RPMI8226 (cell line): ENCODE measurements around the gene TRIO.
A peak's percentile ranks its signal among the peaks of the same experiment; 100 is the strongest.
"Not testable (repeated sequence)": the region's sequence is repeated elsewhere in the genome, so short reads cannot be mapped to it uniquely, and the experiment has no call there.

ENCODE experiments used
- DNase-seq: peaks from one replicate; pipeline ENCODE4 v3.0.0-alpha.2; 2015

The TRIO gene

GRCh38 chr5:14142827-14143545 lies at the start of gene TRIO:
Gene TRIO (plus strand): TSS chr5:14143342. CDS start chr5:14143726, 384 bp downstream.
- DNase-seq, result peak; percentile 83

GRCh38 chr5:14097380-14097779 lies 45.8 kb upstream of the TRIO start:
- not testable (repeated sequence) for DNase-seq

- DNase-seq, result no peak
Observed at GRCh38 chr5:14097998-14098471, 45.1 kb upstream of the TRIO start.

- DNase-seq, result no peak
Observed at GRCh38 chr5:14100281-14100680, 42.9 kb upstream of the TRIO start.

GRCh38 chr5:14101922-14102321 lies 41.2 kb upstream of the TRIO start:
- no peak for DNase-seq

- DNase-seq, result no peak
Observed at GRCh38 chr5:14102666-14103065, 40.5 kb upstream of the TRIO start.

- DNase-seq, result no peak
Observed at GRCh38 chr5:14105718-14106410, 37.3 kb upstream of the TRIO start.

- DNase-seq, result no peak
Observed at GRCh38 chr5:14107536-14107935, 35.6 kb upstream of the TRIO start.

GRCh38 chr5:14108170-14108996 lies 34.8 kb upstream of the TRIO start:
- DNase-seq, result peak; percentile 68

GRCh38 chr5:14109041-14109747 lies 33.9 kb upstream of the TRIO start:
- DNase-seq, result no peak

GRCh38 chr5:14109771-14110170 lies 33.4 kb upstream of the TRIO start:
- DNase-seq, result no peak

- DNase-seq, result no peak
Observed at GRCh38 chr5:14110196-14110595, 32.9 kb upstream of the TRIO start.

- no peak for DNase-seq
Observed at GRCh38 chr5:14110680-14111079, 32.5 kb upstream of the TRIO start.

GRCh38 chr5:14112998-14113652 lies 30.0 kb upstream of the TRIO start:
- no peak for DNase-seq

GRCh38 chr5:14114615-14115251 lies 28.4 kb upstream of the TRIO start:
- no peak for DNase-seq

GRCh38 chr5:14115323-14115895 lies 27.7 kb upstream of the TRIO start:
- DNase-seq, result no peak

- DNase-seq, result no peak
Observed at GRCh38 chr5:14118551-14119320, 24.4 kb upstream of the TRIO start.

- DNase-seq, result no peak
Observed at GRCh38 chr5:14120176-14120575, 23.0 kb upstream of the TRIO start.

GRCh38 chr5:14121552-14121951 lies 21.6 kb upstream of the TRIO start:
- no peak for DNase-seq

- DNase-seq, result no peak
Observed at GRCh38 chr5:14122089-14122488, 21.1 kb upstream of the TRIO start.

GRCh38 chr5:14123551-14123950 lies 19.6 kb upstream of the TRIO start:
- DNase-seq, result no peak
